Measurements from ENCODE around the gene CCR4.

- TF ChIP-seq POLR2A (IDR thresholded peaks at IDR 0.05; ENCODE audit: low read depth, low read length) (no peak), TAF1 (IDR thresholded peaks at IDR 0.05; ENCODE audit: low read depth, low read length) (no peak)
Observed at GRCh38 chr3:32973982-32974381, 22.5 kb downstream of the CCR4 start.

All from GM12891 (cell line).